NCI-H510A (cell line): ENCODE results near the gene FAM43A.

Experiments used
- DNase-seq: peaks from one replicate; lab custom pipeline; 2025; lab: John Stamatoyannopoulos, UW

Gene FAM43A

GRCh38 chr3:194676471-194676870 lies 9.2 kb upstream of the FAM43A start:
- no peak for DNase-seq

GRCh38 chr3:194680888-194681615 lies 4.6 kb upstream of the FAM43A start:
- no peak for DNase-seq

GRCh38 chr3:194682189-194682693 lies 3.4 kb upstream of the FAM43A start:
- no peak for DNase-seq

- DNase-seq: peak; percentile 71
These were observed 2.9 kb upstream of the FAM43A start for GRCh38 chr3:194682694-194683310.

GRCh38 chr3:194683380-194683779 lies 2.3 kb upstream of the FAM43A start:
- DNase-seq: no peak

GRCh38 chr3:194685065-194685717 lies 492 bp upstream of the FAM43A start:
- DNase-seq: no peak

GRCh38 chr3:194686414-194686815 lies 732 bp downstream of the FAM43A start:
- DNase-seq: no peak

GRCh38 chr3:194686816-194687637 lies 1.3 kb downstream of the FAM43A start:
- DNase-seq: peak; percentile 37

GRCh38 chr3:194687638-194688199 lies 2.0 kb downstream of the FAM43A start:
- DNase-seq: peak; percentile 34

GRCh38 chr3:194688200-194688740 lies 2.6 kb downstream of the FAM43A start:
- no peak for DNase-seq

GRCh38 chr3:194688946-194689345 lies 3.3 kb downstream of the FAM43A start:
- DNase-seq: no peak

GRCh38 chr3:194689493-194689944 lies 3.8 kb downstream of the FAM43A start:
- DNase-seq: no peak

GRCh38 chr3:194690501-194691372 lies 5.1 kb downstream of the FAM43A start:
- DNase-seq: no peak

- DNase-seq: peak; percentile 18
These were observed 6.0 kb downstream of the FAM43A start for GRCh38 chr3:194691481-194692283.

- no peak for DNase-seq
These were observed 11.0 kb downstream of the FAM43A start for GRCh38 chr3:194696702-194697101.

- no peak for DNase-seq
These were observed 16.9 kb downstream of the FAM43A start for GRCh38 chr3:194702545-194702944.

- DNase-seq: no peak
These were observed 19.5 kb downstream of the FAM43A start for GRCh38 chr3:194705227-194705626.

GRCh38 chr3:194705761-194706160 lies 20.1 kb downstream of the FAM43A start:
- DNase-seq: no peak

- DNase-seq: no peak
These were observed 21.5 kb downstream of the FAM43A start for GRCh38 chr3:194707147-194707540.

- DNase-seq: no peak
These were observed 25.6 kb downstream of the FAM43A start for GRCh38 chr3:194711286-194711685.
